Endothelial cell of umbilical vein (primary cell): ENCODE results near the gene LRRC10B. TPM values are rescaled to one million over a fixed set of nuclear protein-coding genes. Genes with fewer than 3 reads are reported as not detected.

Experiments
- BruUV-seq: library from RNA; stranded (reverse); fragments of 400-500 nt; replicated peaks from 2 replicates; lab custom pipeline; 2021; lab: Mats Ljungman, UMichigan
- CTCF ChIA-PET: fragments of 300-600, 350-600 bp; sonication (Branson Sonifier 250); formaldehyde crosslinking; loops from one replicate; lab custom pipeline; 2021; ENCODE audit warnings: antibody characterized with exemption, inconsistent platforms; lab: Charles Lee
- POLR2A ChIA-PET: fragments of 300-600, 350-600 bp; sonication (Branson Sonifier 250); formaldehyde crosslinking; loops from one replicate; lab custom pipeline; 2021; ENCODE audit warnings: antibody characterized with exemption, inconsistent platforms; lab: Charles Lee
- DNase-seq: peaks from one replicate; pipeline ENCODE4 v3.0.0-alpha.2; 2011; ENCODE audit warnings: low read depth, low spot score
- FAIRE-seq: peaks from 2 replicates; lab custom pipeline; 2011; peaks lifted over from hg19 to GRCh38; lab: Jason Lieb, UNC
- H2AFZ ChIP-seq: 2 replicates; pipeline ENCODE4 v1.6.0; 2012; ENCODE audit warnings: low read depth, low read length, control low read depth, inconsistent platforms
- H3K27ac ChIP-seq: 2 replicates; pipeline ENCODE4 v1.5.1; 2011; ENCODE audit warnings: low read depth, mild to moderate bottlenecking, control low read depth, low read length, moderate library complexity; ENCODE audit not compliant: insufficient read depth
- H3K27me3 ChIP-seq, 2 experiments: 2 replicates each; pipeline versions ENCODE4 v1.6.0 to v1.6.1; 2011; ENCODE audit warnings: low read length in 2 of 2, mixed read lengths in 1 of 2; ENCODE audit not compliant: control insufficient read depth in 2 of 2, insufficient read depth in 2 of 2
- H3K36me3 ChIP-seq, 2 experiments: 2 replicates in 1 of 2; 3 replicates in 1 of 2; pipeline ENCODE4 v1.5.1; 2011; ENCODE audit warnings: low read length in 2 of 2, mild to moderate bottlenecking in 1 of 2, moderate library complexity in 1 of 2; ENCODE audit not compliant: control insufficient read depth in 2 of 2, insufficient read depth in 2 of 2; ENCODE audit errors: extremely low read depth in 1 of 2
- H3K4me1 ChIP-seq: 3 replicates; pipeline ENCODE4 v1.5.1; 2011; ENCODE audit warnings: mild to moderate bottlenecking, low read length; ENCODE audit not compliant: control insufficient read depth, insufficient read depth; ENCODE audit errors: extremely low read depth
- H3K4me2 ChIP-seq: 2 replicates; pipeline ENCODE4 v1.6.1; 2011; ENCODE audit warnings: low read length, control low read depth, mixed read lengths; ENCODE audit not compliant: insufficient read depth
- H3K4me3 ChIP-seq, 3 experiments: fragments of 200-600 bp in 1 of 3; sonication (generic), shearing (Covaris generic) in 1 of 3; replicated peaks in 1 of 3; 2 replicates each; pipeline ENCODE4 v1.5.1; 2011 to 2016; ENCODE audit warnings: control low read depth in 3 of 3, low read length in 3 of 3, mild to moderate bottlenecking in 2 of 3, inconsistent platforms in 1 of 3, low read depth in 1 of 3, moderate library complexity in 1 of 3; ENCODE audit not compliant: insufficient read depth in 1 of 3
- H3K79me2 ChIP-seq: 2 replicates; pipeline ENCODE4 v1.6.0; 2012; ENCODE audit warnings: low read length, inconsistent platforms; ENCODE audit not compliant: control insufficient read depth, insufficient read depth
- H3K9ac ChIP-seq: replicated peaks from 2 replicates; pipeline ENCODE3; 2011; ENCODE audit warnings: low read length, control low read depth; ENCODE audit not compliant: insufficient read depth; ENCODE audit errors: extremely low read depth
- H3K9me1 ChIP-seq: replicated peaks from 3 replicates; pipeline ENCODE4 v1.6.0; 2011; ENCODE audit warnings: mild to moderate bottlenecking, low read length; ENCODE audit not compliant: control insufficient read depth, insufficient read depth; ENCODE audit errors: extremely low read depth
- H3K9me3 ChIP-seq: replicated peaks from 2 replicates; pipeline ENCODE4 v1.5.1; 2012; ENCODE audit warnings: low read length, inconsistent platforms; ENCODE audit not compliant: control insufficient read depth, insufficient read depth
- H4K20me1 ChIP-seq: replicated peaks from 2 replicates; pipeline ENCODE3; 2011; ENCODE audit warnings: mild to moderate bottlenecking, low read length; ENCODE audit not compliant: control insufficient read depth, insufficient read depth; ENCODE audit errors: extremely low read depth
- CTCF ChIP-seq, 2 donors: IDR thresholded peaks; 1 replicate in 1 of 2; 2 replicates in 1 of 2; pipeline ENCODE4 v1.5.1; 2011; ENCODE audit warnings: low read length in 2 of 2, mild to moderate bottlenecking in 2 of 2, moderate library complexity in 2 of 2, control low read depth in 1 of 2, inconsistent platforms in 1 of 2, low read depth in 1 of 2; ENCODE audit not compliant: insufficient read depth in 1 of 2; ENCODE audit errors: extremely low read depth in 1 of 2
- EZH2 ChIP-seq: IDR thresholded peaks from 2 replicates; pipeline ENCODE4 v1.6.1; 2012; ENCODE audit warnings: borderline replicate concordance, low read depth, mild to moderate bottlenecking, moderate library complexity, low read length, inconsistent platforms; ENCODE audit not compliant: severe bottlenecking
- GATA2 ChIP-seq: IDR thresholded peaks from 2 replicates; pipeline ENCODE4 v1.7.0; 2011; ENCODE audit warnings: low read depth, mild to moderate bottlenecking, moderate library complexity, mixed read lengths, low read length; ENCODE audit not compliant: insufficient read length, insufficient read depth
- JUN ChIP-seq: IDR thresholded peaks from 2 replicates; pipeline ENCODE4 v1.6.1; 2011; ENCODE audit warnings: borderline replicate concordance, low read depth; ENCODE audit not compliant: insufficient read length, insufficient read depth
- MAX ChIP-seq: IDR thresholded peaks from 2 replicates; pipeline ENCODE4 v1.6.1; 2011; ENCODE audit not compliant: insufficient read depth, insufficient read length
- MYC ChIP-seq: IDR thresholded peaks from one replicate; pipeline ENCODE4 v1.6.1; 2011; ENCODE audit warnings: mild to moderate bottlenecking, low read depth, low read length
- POLR2A ChIP-seq: IDR thresholded peaks from 2 replicates; pipeline ENCODE4 v1.6.1; 2012; ENCODE audit warnings: low read depth, mild to moderate bottlenecking, control low read depth, low read length
- POLR2AphosphoS5 ChIP-seq: IDR thresholded peaks from 2 replicates; pipeline ENCODE4 v1.6.1; 2012; ENCODE audit warnings: low read depth, mild to moderate bottlenecking, control low read depth, low read length, moderate library complexity; ENCODE audit not compliant: insufficient read depth
- dilution Hi-C: fragments of 300-500 bp; cut with MboI; formaldehyde crosslinking; loops from one replicate; pipeline ENCODE4 v1.15.0; 2019; ENCODE audit warnings: low sequenced_read_pairs; ENCODE audit not compliant: extremely low pct_ligation_motif_present
- intact Hi-C: fragments of 100-400 bp; cut with micrococcal nuclease; formaldehyde crosslinking; loops from one replicate; pipeline ENCODE4 v1.10.0; 2022
- polyA plus RNA-seq, 4 experiments: library from polyadenylated mRNA; depleted of rRNA in 3 of 4; stranded (reverse) in 3 of 4; unstranded in 1 of 4; fragments of >200 nt; gene quantifications; 2 replicates each; pipeline versions ENCODE4 v1.2.1 to v1.2.3, GENCODE V29; 2011 to 2012; ENCODE audit warnings: missing spikeins in 1 of 4
- total RNA-seq: library from RNA; stranded (reverse); gene quantifications from 2 replicates; pipeline ENCODE4 v1.2.3, GENCODE V29; 2021

The LRRC10B gene
- total and polyA plus RNA-seq, 2 donors (not counting 3 experiments of a cell fraction or from before 2014, with no cell fraction given), result not detected

GRCh38 chr11:61542024-61542461 is 33.5 kb downstream of the LRRC10B start:
- dilution Hi-C loops, result no loop called here
- CTCF ChIA-PET, result interaction anchor here (1.3 to 1.8 kb wide), 3 partner anchors 10 to 96 kb away, joined by 4 to 5 read pairs (median 4); no protein-coding TSS in a partner anchor

More at GRCh38 chr11:61542024-61542461, 33.5 kb downstream of the LRRC10B start:
- H4K20me1 ChIP-seq, result no peaks in the 10 kb centered on the region
- no peaks in the 10 kb centered on the region for H3K9me1 ChIP-seq
- no peak for TF ChIP-seq POLR2A
- no peak for TF ChIP-seq EZH2
- TF ChIP-seq CTCF (IDR thresholded peaks at IDR 0.05; ENCODE audit: extremely low read depth in 1 of 2, insufficient read depth in 1 of 2, low read depth in 1 of 2, low read length in 2 of 2), result no peak
- no peak for TF ChIP-seq GATA2
- no peak for TF ChIP-seq MYC
- no peak for TF ChIP-seq MAX
- TF ChIP-seq JUN, result no peak
- no peak for TF ChIP-seq POLR2AphosphoS5
- H3K9ac ChIP-seq, result no peak overlapping the region
- no peak overlapping the region for H3K27ac ChIP-seq
- no peak overlapping the region for H3K4me2 ChIP-seq
- no peaks in the 10 kb centered on the region for H3K27me3 ChIP-seq
- H3K36me3 ChIP-seq, result no peaks in the 10 kb centered on the region
- H3K79me2 ChIP-seq, result no peaks in the 10 kb centered on the region
- POLR2A ChIA-PET, result no interaction called here
- intact Hi-C loops, result no loop called here
- H3K4me1 ChIP-seq, result no peaks in the 10 kb centered on the region
- no peak for FAIRE-seq
- no peak for DNase-seq
- BruUV-seq, result no TSS peak
- H3K4me3 ChIP-seq, result no peak overlapping the region
- no peak overlapping the region for H2AFZ ChIP-seq
- H3K9me3 ChIP-seq, result no peaks in the 10 kb centered on the region
